Lung microvascular endothelial cell (primary cell): Measurements from ENCODE around the gene CD164L2. TPM values are rescaled to one million over a fixed set of nuclear protein-coding genes. Genes with fewer than 3 reads are reported as not detected.
"Not testable (repeated sequence)": the region's sequence is repeated elsewhere in the genome, so short reads cannot be mapped to it uniquely, and the experiment has no call there.

Experiments
- DNase-seq, 2 donors: peaks; one replicate each; pipeline versions ENCODE4 v3.0.0 to v3.0.0-alpha.2; 2010; ENCODE audit warnings: low read depth in 2 of 2
- total RNA-seq: library from RNA; depleted of rRNA; stranded (reverse); fragments of >200 nt; gene quantifications from 2 replicates; pipeline ENCODE4 v1.2.1, GENCODE V29; 2014

CD164L2 gene
- not detected in 2 replicates for total RNA-seq

- no peak for DNase-seq
Observed at GRCh38 chr1:27383039-27383605, at the start of gene CD164L2. Gene CD164L2 (minus strand): TSS chr1:27383333. CDS start chr1:27383239, 94 bp downstream.

GRCh38 chr1:27432725-27433124, 49.6 kb upstream of the CD164L2 start:
- not testable (repeated sequence) for DNase-seq

DNA sequence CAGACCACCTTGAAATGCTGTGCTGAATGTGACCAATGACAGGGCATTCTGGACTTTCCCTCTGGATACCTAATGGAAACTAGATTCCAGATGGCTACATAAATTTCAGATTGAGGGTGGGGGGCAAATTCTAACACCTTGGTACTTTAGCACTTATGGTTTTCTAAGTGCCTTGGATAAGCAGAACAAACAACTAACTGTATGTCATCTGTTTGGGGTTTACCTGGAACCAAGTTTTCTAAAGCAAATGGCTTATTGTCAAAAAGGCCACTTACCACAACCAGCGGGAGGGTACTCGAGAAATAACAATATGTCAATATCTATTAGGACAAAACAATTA, 48.4 kb upstream of the CD164L2 start:
- DNase-seq = no peak

DNA sequence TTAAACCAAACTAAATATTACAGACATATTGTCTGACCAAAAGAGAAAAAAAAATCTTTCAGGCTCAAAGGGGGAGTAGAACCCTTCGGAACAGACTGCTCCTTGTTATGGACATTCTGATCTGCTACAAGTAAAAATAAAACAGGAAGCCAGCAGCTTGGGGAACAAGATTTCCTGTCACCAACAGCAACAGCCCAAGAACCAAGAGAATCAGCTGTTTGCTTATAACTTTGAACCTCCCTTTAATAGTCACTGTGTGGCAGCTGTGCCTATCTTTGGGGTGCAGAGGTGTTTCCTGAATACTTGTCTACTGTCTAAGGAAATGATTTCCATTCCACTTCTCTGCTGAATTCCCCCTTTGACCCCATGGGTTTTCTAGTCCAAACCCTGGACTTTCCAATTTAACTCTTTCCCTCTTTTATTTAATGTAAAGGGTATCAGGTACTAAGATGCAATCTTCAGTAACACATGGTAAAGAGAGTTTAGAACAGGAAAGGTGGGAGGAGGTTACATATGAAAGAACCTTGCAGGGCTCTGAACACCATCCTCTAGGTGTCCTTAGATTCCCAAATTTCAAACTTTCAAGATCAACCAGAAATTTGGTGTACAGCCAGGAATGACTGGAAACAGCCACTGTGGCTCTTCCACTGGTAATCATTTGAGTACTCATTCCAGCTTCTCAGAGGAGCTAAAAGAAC, 47.9 kb upstream of the CD164L2 start:
- peak; percentile 17 to 78 for DNase-seq

DNA sequence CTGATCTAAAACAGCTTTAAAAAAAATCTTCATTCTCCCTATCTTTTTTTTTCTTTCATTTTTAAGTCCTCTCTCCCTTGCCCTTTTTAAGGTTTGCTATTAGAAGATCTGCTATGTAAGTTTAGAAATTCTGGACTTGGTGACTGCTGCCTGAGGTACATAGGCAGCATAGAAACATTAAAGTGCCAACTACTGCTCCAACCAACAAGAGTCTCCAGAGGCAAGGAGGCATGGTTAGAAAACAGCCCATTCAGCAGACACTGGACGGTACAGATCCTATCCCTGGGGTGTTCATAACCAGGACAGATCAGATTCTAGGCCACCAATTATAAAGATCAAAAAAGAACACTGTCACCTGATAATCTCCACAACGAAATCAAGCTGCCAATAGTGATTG, 45.9 kb upstream of the CD164L2 start:
- DNase-seq = no peak

DNA sequence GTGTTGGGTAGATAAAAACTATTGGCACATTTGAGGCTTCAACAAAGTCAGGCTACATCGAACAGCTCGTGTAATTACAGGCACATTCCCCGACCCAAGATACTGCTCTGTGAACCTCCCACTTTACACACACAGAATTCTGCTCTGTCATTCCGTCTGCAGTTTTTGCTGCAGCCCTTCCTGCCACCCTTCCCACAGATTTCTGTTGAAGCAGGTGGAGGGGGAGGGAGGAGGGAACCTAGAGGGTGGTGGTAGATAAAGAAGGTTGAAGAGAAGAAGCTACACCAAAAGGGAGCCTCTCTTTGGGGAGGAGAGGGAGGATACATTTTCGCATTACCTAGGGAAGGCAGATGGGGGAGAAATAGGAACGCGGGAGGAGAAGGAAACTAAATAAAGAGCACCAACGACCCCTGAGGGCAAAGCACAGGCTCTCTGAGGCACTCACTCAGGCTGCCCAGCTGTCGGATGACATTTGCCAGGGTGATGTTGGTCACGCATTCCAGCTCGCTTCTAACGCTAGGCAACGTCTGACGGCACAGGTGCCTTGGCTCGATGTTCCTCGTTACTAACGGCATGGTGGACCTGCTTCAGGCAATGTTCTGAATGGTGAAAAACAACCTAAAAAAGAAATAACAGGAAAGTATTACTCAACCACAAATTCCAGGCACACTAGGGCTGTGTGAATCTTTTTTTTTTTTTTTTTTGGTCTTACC, 45.3 kb upstream of the CD164L2 start:
- peak; percentile 79 to 81 for DNase-seq

GRCh38 chr1:27427816-27428315, 44.7 kb upstream of the CD164L2 start:
- DNase-seq = no peak

DNA sequence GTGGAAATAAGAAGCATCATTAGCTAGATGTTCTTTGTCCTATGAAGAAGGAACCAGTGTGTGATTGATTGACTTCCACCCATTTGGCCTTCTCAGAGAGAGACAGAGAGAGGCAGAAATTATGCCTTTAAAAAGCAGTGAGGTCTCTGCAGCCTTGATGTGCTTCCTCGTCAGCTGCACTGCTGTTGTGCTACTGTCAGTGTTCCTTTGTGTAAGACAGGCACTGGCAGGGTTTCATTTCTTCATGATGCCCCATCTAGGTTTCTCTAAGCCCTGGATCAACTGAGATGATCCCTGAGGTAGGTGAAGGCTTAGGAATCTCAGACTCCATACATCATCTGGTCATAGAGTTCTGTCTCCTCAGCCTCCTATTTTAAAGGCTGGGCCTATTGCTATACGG, 44.2 kb upstream of the CD164L2 start:
- DNase-seq = no peak

- DNase-seq = no peak
Observed at GRCh38 chr1:27423709-27424108, 40.6 kb upstream of the CD164L2 start.

DNA sequence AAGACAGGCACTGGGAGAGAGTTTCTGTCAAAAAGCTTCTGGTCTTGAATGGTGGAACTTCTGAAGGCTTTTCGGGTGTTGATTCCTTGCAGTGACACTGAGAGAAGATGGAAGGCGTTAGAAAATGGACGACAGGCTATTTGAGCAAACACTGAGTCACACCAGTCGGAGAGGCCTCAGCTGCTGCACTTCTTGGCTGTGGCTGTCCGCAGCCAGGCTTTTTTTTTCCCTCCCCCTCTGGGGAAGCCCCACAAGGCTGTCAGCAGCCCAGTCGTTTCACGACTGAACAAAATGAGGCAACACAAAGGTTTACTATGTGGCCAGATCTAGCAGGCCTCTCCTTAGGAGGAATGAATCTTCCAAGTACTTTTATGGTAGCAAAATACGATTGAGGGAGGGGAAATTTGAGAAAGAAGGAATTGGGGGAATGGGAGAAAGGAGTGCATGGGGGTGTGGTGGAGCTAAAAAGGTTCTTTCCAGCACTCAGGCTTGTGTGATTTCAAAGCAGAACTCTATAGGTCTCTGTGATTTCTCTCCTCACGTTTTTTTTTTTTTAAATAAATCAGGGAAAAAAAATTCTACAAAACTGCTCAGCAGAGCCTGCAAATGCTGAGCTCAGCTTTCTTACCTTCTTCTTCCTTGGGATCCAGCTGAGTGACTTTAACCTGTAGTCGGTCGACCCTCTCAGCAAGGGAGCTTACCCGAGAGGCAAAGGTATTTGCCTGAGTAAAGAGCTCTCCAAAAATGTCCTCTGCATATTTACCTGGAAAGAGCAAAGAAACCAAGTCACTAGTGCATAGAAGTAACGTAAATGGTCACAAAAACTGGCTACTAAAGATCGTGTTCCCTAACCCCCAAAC, 35.4 kb upstream of the CD164L2 start:
- peak; percentile 54 to 93 for DNase-seq

- DNase-seq = no peak
Observed at GRCh38 chr1:27417713-27418112, 34.6 kb upstream of the CD164L2 start.

- peak; percentile 80 to 81 for DNase-seq
Observed at GRCh38 chr1:27416387-27417111, 33.4 kb upstream of the CD164L2 start.

DNA sequence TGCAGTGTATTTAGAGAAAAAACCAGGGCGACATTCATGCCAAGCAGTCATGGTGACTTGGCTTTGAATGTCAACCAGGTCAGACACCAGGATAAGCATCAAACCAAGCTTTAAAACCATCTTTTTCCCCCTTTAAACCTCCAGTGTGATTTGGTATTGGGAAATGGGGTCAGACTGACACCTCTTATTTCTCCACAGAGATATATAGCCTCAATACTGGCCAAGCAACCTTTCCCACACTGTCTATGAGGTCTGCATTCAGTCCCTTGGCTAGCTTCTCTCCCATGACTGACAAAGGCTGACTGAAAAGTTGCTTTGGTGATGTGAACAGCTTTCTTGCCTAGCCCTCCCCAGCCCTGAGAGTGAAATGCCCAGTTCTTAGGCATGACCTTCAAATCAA, 31.0 kb upstream of the CD164L2 start:
- no peak for DNase-seq

DNA sequence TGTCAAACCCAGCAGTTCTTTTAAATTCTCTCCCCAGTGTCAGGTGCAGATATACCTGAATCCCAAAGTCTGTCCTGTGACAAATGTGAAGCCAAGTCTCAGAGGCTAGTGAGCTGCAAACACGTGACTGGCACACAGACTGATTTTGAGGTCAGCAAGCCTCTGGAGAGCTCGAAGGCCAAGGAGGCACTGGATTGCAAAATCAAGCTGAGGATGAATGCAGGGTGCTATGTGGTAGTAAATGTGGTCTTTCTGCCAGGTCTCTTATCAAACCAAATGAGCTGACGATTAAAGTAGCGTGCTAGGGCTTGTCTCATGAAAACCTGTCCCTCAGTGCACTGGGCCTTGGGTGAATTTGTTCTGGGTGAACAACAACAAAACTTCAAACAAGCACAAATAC, 29.9 kb upstream of the CD164L2 start:
- DNase-seq = no peak

DNA sequence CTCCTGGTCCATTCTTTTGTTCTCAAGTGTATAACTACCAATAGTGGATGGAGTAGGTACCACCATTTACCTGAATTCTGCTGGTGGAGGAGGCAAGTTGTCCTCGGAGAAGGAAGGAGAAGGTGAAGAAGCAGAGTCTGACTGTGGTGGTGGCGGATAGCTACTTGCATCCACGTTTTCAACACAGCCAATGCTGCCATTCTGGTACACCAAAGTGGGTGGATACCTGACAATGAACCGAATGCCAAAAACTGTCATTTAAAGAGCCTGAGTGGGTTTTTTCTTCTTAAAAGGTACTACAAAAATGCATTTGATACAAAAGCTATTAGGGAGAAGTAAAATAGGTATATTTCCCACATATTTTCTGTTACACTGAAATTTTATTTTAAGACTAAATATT, 29.4 kb upstream of the CD164L2 start:
- DNase-seq = no peak

- DNase-seq = no peak
Observed at GRCh38 chr1:27410709-27411108, 27.6 kb upstream of the CD164L2 start.

GRCh38 chr1:27409669-27410068, 26.5 kb upstream of the CD164L2 start:
- no peak for DNase-seq

- DNase-seq = no peak
Observed at GRCh38 chr1:27408151-27408550, 25.0 kb upstream of the CD164L2 start.

GRCh38 chr1:27406791-27407190, 23.7 kb upstream of the CD164L2 start:
- DNase-seq = not testable (repeated sequence)

GRCh38 chr1:27406362-27406680, 23.2 kb upstream of the CD164L2 start:
- DNase-seq = no peak
